ENCODE data around the gene ZBTB1.
"Not testable (repeated sequence)": the region's sequence is repeated elsewhere in the genome, so short reads cannot be mapped to it uniquely, and the experiment has no call there.

ZBTB1 gene

DNA sequence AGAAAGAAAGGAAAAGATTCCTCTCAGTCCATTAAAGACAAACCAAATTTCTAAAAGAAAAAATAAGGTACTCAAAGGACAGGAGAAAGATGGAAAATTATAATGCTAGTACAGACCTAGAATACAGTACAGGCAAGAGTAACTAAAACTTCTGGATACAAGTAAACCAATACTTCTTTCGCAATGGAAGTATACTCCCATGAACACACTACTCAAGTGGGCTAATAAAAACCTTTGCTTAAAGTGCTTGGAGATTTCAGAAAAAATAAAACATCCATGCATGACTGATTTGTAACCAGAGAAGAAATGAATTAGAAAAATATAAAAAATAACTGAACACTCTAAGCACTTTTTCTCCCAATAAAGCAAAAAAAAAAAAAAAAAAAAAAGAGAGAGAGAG, 4.5 kb upstream of the ZBTB1 start:
- DNase-seq, result no peak

DNA sequence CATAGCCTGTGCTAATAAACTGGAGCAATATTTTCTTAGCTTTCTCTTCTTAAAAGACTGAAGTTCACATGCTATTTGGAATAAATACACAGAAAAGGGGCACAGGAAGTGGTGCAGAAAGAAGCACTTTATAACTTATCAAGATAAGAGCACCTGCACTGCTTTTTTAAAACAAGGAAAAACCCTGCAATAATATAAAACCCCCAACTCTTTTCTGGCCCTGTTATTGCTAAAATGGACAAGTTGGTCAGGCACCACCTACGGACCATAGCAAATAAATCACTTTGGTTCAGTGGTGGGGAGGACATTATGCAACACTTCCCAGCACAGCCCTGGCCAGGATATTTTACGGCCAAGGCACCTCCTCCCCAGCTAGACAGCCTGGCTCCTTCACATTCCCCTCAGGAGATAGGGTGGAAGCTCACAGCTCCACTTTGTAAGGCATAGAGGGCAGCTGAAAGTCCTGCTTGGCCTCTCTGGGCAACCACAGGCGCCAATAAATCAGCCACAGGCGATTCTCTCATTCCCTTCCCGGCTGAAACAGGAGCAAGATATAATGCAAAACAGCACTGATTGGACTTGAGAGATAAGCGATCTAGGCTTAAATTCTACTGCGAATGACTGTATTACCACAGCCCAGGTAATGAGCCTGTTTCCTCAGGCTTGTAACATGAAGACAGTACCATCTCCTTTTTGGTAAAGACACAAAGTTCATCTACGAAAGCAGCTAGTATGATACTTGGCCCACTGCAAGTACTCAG, 3.0 kb upstream of the ZBTB1 start:
- DNase-seq, result peak in 1 of 2 experiments; percentile 18

DNA sequence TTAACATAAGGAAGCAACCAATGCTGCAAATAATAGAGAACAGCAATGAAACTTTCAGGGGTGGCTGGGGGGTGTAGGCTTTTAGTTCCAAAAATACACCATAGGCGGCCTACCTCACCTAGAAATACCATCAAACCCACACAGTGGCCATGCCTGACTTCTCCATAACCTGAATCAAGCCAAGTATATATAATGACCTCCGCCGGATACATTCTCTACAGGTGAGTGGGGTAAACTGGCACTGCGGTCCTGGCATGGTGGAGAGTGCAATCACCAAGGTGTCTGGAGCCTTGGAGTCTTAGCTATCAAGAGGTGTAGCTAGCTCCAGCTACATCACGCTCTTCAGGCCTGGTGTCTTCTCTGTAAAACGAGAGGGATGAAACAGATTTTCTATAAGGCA, 2.1 kb upstream of the ZBTB1 start:
- DNase-seq, result no peak

DNA sequence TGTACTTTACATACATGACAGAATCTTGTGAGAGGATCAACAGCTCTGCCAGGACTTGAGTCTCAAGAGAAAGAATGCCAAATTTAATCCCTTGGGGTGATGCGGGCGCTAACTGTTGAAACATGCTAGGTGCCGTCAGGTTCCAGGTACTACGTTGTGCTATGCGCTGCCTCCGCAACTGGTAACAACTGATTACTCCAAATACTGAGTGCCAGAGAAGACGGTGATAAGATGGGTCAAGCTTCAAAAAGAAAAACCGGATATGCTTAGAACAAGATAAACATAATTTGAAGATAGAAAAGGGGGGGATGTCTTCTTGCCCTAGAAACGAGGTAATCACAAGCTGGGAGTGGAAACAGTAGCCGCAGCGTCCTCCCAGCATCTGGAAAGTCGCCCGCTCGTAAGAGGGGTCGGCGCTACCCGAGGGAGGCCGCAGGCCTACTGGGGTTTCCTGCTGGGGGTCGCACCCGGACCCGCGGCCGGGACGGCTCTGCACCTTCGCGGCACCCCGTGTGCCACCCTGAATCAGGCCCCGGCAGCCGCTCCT, 1.6 kb upstream of the ZBTB1 start:
- DNase-seq, result peak; percentile 36 to 64

DNA sequence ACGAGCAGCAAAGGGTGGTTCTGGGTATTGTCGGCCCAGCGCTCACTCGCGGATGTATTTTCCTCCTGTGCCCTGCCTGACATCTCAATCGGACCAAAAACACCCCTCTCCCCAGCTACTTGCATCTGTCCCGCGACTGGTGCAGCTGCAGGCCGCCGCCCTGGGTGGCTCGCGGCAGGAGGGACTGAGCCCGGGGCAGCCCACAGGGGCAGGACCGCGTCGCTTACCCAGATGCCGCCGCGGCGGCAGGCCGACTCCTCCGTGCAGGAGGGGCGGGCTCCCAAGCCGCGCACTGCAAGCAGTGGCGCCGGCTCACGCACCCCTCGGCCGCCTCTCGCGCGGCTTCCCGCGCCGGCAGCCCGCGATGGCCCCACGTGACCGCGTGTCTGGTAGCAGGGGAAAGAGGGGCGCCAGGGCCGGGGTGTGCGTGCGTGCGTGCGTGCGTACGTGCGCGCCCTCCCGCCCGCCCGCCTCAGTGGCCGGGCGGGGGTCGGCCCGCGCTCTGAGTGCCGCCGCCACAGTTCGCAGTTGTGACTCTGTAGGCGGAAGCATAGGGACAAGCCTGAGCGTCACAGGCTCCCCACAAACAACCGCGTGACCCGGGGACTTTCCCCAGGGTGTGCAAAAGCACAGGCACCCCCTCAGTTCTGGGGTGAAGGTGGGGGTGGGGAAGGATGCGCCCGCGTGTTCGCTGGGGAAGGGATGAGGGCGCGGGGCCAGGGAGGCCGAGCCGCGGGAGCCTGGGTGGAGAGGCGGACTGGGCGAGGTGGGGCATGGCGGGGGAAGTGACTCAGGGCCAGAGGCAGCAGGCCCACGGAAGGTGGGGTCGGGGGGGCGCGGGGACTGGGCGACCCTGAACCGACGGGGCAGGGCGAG, 898 bp upstream of the ZBTB1 start, which contains the start of gene ZBTB25:
Gene ZBTB25 (minus strand): TSS at position 405 of the 876 bp plus-strand sequence. CDS start 13,305 bp downstream, outside the sequence.
- DNase-seq, result peak; percentile 91 to 97

DNA sequence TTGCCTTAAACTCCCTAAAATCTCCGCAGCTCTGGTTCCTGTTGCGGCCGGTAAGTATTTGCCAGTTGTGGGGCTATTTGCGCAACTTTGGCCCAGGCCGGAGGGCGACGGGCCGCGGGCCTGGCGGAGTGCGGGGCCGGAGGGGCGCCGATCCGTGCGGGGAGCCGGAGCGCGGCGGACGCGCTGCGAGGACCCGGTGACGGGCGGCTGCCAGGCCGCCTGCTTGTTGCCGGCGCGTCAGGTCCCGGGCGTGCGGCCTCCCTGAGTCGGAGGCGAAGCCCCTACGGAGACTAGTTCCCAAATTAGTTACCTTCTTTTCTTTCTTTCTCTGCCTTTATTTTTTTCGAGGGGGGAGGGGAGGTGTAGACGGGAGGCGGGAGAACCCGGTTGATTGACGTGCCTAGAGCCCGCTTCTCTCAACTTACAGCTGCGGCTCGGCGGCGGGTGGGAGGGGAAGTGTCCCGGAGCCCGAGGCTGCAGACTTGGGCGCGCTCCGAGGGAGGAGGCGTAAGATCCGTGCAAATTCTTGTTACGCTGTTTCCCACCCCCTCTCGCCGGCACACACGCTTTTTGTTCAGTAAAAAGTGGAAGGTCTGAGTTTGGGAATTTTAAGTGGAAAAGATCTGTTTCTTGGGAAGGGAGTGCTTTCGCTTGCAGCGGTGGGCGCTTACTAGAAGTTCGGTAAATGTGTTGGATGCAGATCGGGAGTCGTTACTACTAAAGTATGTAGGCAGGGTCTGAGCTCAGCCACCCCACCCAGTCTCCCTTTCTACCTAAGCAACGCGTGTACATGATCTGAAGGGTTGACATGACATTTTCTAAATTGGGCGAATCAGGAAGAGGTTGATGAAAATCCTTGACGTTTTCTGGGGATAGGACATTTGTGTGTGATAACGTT, 576 bp downstream of the ZBTB1 start:
- DNase-seq, result peak; percentile 79 to 88

DNA sequence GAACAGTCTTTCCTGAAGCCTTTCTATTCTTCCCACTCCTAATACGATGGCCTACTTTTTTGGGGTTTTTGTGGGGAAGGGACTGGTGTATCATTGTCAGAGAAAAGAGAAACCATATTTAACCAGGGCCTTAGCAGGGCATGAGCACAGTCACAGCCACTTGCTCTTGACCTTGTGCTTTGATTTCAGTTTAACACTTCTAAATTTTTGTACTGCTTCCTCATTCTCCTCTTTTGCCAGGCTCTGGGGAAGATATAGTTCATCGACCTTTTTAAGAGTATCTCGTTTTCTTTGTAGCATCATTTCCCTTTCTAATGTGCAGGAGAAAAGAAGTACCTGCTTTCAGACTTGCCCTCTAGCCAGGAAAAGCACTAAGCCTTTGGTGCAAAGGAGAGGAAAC, 2.2 kb downstream of the ZBTB1 start:
- no peak for DNase-seq

DNA sequence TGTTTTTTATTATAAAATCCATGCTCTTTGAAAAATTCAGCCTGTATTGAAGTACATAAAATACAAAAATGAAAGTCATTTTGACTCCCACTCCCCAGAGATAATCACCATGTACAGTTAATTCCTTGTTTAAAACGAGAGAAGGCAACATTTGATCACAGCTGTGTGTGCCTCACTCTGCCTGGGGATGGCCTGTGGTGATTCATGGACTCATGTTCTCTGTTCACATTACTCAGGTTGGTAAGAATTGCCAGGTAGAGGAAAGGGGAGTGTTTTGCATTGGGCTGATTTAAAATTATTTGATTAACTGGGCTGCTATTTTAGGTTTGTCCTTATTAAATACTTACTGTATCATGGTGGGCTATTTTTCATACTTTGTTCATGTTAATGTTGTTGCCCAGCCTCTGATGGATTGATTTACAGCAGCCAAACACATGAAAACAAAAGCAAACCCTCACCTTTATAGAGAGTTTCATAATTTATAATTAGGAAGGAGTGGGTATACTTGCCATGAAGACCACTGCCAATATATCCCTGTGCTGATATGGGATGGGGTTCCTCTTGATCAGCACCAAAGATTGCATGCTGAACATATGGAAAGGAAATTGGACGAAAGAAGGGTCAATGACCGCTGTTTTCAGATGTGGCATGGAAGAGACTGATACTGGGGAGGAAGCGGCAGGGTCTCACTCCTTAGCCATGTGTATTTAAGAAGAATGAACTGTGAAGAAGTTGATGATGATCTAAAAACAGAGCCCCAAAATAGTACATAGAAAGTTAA, 3.0 kb downstream of the ZBTB1 start:
- no peak for DNase-seq

DNA sequence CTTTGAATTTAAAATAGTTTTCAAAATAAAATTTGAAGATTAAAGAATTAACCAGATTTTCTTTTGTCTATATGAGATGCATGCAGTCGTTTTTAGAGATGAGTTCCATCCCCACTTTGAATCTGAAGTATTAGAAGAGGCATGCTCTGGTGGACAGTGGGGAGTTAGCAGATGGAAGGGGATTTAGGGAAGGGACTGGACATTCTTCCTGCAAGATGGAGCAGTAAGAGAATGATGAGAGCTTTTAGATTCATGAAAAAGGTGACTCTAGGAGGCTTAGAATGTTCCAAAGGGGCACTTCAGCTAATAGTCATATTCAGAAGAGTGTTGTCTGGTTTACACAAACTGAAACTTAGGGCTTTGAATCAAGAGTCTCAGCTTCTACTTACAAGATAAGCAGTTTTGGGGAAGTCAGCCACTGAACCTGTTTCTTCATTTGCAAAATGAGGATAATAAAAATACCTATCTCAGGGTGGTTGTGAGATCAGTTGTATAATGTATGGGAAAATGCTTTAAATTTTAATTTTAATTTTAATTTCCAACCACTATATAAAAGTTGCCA, 3.7 kb downstream of the ZBTB1 start:
- peak in 1 of 2 experiments; percentile 26 for DNase-seq

DNA sequence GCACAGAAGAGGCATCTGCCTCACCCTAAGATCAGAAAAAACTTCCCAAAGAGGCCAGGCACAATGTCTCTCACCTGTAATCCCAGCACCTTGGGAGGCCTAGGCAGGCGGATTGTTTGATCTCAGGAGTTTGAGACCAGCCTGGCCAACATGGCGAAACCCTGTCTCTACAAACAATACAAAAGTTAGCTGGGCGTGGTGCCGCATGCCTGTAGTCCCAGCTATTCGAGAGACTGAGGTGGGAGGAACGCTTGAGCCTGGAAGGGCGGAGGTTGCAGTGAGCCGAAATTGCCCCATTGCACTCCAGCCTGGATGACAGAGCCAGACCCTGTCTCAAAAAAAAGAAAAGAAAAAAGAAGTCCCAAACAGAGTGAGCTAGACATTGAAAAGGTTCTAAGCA, 4.5 kb downstream of the ZBTB1 start:
- no peak for DNase-seq

DNA sequence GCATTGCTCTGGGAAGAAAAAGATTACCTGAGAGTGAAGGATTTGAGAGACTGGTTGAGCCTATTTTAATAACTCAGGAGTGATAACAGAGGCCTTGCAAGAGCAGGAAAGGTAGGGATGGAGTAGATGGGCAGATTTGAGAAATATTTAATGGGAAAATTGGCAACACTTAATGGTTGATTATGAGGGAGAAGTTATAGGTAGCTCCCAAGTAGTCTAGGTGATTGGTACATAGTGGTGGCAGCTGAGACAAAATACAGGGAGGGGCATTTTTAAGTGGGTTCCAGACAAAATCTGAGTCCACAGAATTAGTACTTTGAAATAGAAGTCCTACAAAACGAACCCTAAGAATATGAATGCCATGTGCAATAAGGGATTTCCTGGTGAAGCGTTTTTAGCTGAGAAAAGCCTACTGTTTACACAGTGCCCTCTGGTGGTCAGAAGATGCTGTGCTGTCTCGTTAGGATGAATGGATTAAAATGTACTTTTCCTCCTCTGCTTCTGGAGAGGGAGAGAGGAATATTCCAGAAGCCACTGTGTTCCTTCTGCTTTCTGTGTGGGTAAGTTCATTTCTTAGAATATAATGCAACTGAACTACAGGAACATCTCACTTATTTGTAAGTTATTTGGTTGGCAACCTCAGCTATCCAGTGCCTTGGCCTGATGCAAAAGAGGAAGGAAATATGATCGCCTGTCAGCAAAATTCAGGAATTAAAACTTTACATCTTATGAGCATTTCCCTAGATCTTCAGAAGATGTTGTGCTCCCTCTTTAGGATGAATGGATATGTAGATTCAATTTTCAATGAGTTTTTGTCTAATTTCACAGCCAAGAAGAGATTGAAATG, 6.5 kb downstream of the ZBTB1 start:
- peak; percentile 60 to 73 for DNase-seq

DNA sequence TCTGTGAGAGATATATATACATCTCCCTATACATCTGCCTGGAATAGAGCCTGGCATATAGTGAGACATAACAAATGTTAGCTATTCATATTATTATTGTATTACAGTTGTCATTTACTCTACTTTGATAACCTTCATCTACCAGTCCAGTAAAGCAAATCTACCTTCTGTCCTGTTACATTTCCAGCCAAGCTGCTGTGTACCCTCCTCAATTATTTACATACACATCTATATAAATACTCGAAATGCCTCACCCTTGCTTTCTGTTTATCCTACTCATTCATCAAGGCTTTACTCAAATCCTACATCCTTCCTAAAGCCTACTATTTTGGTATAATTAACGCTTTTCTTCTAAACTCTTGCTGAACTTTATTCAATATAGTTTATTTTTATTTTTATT, 8.7 kb downstream of the ZBTB1 start:
- DNase-seq, result no peak

DNA sequence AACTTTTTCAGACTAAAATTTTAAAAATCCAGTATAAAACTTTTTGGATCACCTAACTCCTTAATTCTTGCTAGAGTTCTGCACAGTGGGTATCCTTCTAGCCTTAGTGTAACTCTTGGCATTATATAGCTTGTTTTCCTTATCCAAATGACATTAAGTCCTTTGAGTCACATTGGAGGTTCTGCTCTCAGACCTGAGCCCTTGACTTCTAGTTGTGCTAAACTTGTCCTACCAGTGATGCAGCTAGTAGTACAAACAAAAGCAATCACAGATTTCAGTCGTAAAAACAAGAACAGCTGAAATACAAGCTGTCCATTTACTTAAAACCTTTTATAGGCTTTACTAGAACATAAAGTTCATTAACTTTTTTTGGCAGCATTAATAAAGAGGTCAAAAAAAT, 10.5 kb downstream of the ZBTB1 start:
- no peak for DNase-seq

DNA sequence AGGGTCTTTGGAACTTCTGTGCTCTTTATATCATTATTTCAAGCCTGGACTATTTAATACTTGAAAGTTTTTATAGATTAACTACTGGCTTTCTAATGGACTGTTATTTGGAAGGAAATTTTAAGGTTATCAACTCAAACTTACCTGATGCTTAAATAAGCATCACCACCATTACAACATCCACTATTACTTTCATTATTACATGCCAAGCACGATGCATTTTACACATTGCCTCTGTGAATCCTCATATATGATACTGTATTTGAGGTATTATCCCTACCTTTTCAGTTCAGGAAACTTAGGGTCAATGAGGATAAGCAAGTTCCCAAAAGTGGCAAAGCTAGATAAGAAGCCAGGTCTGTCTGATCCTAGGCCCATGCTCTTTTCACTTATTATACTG, 12.4 kb downstream of the ZBTB1 start:
- DNase-seq, result no peak

DNA sequence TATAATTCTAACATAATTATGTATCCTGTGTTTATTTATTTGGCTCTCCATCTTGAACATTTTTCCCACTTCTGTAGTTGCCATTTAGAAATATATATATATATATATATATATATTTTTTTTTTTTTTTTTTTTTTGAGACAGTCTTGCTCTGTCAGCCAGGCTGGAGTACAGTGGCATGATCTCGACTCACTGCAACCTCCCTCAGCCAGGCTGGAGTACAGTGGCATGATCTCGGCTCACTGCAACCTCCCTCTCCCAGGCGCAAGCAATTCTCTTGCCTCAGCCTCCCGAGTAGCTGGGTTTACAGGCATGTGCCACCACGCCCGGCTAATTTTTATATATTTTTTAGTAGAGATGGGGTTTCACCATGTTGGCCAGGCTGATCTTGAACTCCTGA, 13.1 kb downstream of the ZBTB1 start:
- not testable (repeated sequence) for DNase-seq

DNA sequence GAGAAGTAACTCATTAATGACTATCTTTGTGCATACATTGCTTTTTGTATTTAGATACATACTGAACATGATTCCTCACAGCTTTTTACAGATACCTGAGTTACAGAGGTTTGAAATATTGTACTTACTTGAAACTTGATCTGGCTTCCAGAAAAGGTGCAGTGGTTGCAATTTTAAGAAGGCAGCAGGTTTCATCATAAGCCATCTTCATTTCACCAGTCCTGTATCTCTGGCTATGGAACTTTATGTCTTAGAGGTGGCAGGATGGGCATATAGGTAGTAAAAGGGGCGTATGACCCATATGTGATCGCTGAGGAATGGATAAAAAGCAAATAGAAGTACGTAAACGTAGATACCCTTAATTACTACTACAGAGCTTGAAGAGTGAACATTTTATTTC, 13.7 kb downstream of the ZBTB1 start:
- no peak for DNase-seq

DNA sequence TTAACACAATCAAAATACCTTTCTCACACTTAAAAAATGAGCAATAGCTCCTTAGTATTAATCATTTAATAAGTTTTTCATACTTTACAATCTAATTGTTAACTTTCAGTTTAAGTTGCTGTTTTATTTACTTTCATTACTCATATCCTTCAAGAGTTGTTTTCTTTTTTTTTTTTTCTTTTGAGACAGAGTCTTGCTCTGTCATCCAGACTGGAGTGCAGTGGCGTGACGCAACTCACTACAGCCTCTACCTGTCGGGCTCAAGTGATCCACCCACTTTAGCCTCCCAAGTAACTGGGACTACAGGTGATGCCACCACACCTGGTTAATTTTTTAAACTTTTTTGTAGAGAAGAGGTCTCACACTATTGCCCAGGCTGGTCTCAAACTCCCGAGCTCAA, 16.1 kb downstream of the ZBTB1 start:
- DNase-seq, result no peak

DNA sequence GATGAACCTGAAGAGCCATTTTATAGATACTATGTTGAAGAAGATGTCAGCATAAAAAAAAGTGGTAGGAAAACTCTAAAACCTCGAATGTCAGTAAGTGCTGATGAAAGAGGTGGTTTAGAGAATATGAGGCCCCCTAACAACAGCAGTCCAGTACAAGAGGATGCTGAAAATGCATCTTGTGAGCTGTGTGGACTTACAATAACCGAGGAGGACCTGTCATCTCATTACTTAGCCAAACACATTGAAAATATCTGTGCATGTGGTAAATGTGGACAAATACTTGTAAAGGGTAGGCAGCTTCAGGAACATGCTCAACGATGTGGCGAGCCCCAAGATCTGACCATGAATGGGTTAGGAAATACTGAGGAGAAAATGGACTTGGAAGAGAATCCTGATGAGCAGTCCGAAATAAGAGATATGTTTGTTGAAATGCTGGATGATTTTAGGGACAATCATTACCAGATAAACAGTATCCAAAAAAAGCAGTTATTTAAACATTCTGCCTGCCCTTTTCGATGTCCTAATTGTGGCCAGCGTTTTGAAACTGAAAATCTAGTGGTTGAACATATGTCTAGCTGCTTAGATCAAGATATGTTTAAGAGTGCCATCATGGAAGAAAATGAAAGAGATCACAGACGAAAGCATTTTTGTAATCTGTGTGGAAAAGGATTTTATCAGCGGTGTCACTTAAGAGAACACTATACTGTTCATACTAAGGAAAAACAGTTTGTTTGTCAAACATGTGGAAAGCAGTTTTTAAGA, 18.2 kb downstream of the ZBTB1 start:
- no peak for DNase-seq

DNA sequence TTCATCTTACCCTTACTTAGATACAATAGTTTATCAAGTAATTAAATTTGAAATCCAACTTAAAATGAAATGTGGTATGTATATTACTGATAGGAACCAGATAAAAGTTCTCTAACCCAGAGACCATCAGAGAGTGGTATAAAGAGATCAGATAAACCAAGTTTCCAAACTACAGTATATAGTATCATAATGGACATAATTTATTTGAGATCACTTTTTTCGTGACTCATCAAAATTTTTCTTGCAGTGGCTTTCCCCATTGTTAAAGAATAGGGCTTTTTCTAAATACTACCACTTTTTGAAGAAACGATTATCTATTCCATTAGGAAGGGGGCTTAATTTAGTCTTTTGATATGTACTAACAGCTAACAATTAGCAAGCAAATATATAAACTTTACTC, 20.8 kb downstream of the ZBTB1 start:
- DNase-seq, result no peak

DNA sequence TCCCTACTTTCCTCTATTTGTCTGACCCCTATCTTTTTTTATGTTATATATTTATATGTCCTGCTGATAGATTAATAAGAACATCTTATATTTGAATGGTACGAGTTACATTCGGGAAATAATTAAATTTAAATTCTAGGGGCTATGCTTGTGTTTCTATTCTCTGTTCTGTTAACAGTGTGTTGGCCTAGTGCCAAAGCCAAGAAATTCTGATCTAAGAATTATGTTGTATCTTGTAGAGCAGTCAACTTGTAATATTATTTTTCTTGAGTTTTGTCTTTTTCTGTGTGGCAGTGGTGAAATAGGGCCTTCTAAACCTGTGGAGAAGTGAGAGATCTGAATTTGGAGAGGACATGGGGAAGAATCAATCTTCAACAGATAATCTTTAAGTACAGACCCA, 27.0 kb downstream of the ZBTB1 start:
- no peak for DNase-seq

All from NCI-H524 (cell line).